A673 (cell line): Measurements from ENCODE around the gene SGCA. TPM values are rescaled to one million over a fixed set of nuclear protein-coding genes. Genes with fewer than 3 reads are reported as not detected.

Experiments
- BruUV-seq: library from RNA; stranded (reverse); fragments of 400-500 nt; replicated peaks from 2 replicates; lab custom pipeline; 2021; lab: Mats Ljungman, UMichigan
- CTCF ChIA-PET: fragments of 300-600 bp; sonication (Branson Sonifier 250); formaldehyde crosslinking; loops from one replicate; lab custom pipeline; 2022; ENCODE audit warnings: antibody characterized with exemption; lab: Charles Lee
- POLR2A ChIA-PET: fragments of 300-600 bp; sonication (Branson Sonifier 250); formaldehyde crosslinking; loops from one replicate; lab custom pipeline; 2022; ENCODE audit warnings: antibody characterized with exemption; ENCODE audit not compliant: low non-redundant PET; lab: Charles Lee
- DNase-seq: peaks from one replicate; pipeline ENCODE4 v3.0.0-alpha.2; 2015; ENCODE audit warnings: low spot score
- H3K27ac ChIP-seq: fragments of 200-600 bp; sonication (generic); 2 replicates; pipeline ENCODE4 v1.5.1; 2016; ENCODE audit warnings: mixed run types, low read depth, mild to moderate bottlenecking, mixed read lengths, antibody characterized with exemption, low read length; ENCODE audit not compliant: poor library complexity, severe bottlenecking
- H3K27me3 ChIP-seq: fragments of 200-600 bp; sonication (generic); replicated peaks from 2 replicates; pipeline ENCODE4 v1.6.1; 2017; ENCODE audit warnings: mixed run types, low read depth, mild to moderate bottlenecking, mixed read lengths, antibody characterized with exemption, low read length; ENCODE audit not compliant: insufficient read depth, poor library complexity
- H3K36me3 ChIP-seq: fragments of 200-600 bp; sonication (generic); 2 replicates; pipeline ENCODE4 v1.6.1; 2016; ENCODE audit warnings: mixed run types, mild to moderate bottlenecking, mixed read lengths, antibody characterized with exemption, low read length; ENCODE audit not compliant: insufficient read depth, poor library complexity, severe bottlenecking
- H3K4me1 ChIP-seq: fragments of 200-600 bp; sonication (generic); 2 replicates; pipeline ENCODE4 v1.6.1; 2017; ENCODE audit warnings: mixed run types, mild to moderate bottlenecking, mixed read lengths, antibody characterized with exemption, low read length; ENCODE audit not compliant: insufficient read depth, poor library complexity, severe bottlenecking
- H3K4me3 ChIP-seq: fragments of 200-600 bp; sonication (generic); 2 replicates; pipeline ENCODE4 v1.5.1; 2016; ENCODE audit warnings: low read depth, mixed run types, mild to moderate bottlenecking, mixed read lengths, low read length; ENCODE audit not compliant: poor library complexity, severe bottlenecking
- H3K9me3 ChIP-seq: fragments of 200-600 bp; sonication (generic); 2 replicates; pipeline ENCODE4 v1.6.1; 2016; ENCODE audit warnings: mixed run types, low read depth, mild to moderate bottlenecking, mixed read lengths, antibody characterized with exemption, low read length; ENCODE audit not compliant: poor library complexity, severe bottlenecking
- EZH2 ChIP-seq: fragments of 200-600 bp; sonication (generic); IDR thresholded peaks from 2 replicates; pipeline ENCODE4 v1.6.1; 2017; ENCODE audit warnings: borderline replicate concordance, low read depth, mild to moderate bottlenecking, mixed read lengths, antibody characterized with exemption, low read length; ENCODE audit not compliant: poor library complexity, severe bottlenecking
- intact Hi-C: fragments of 100-400 bp; cut with micrococcal nuclease; formaldehyde crosslinking; loops from one replicate; pipeline ENCODE4 v1.10.0; 2022; ENCODE audit not compliant: unreplicated experiment
- total RNA-seq: library from RNA; stranded (reverse); gene quantifications from 2 replicates; pipeline ENCODE4 v1.2.3, GENCODE V29; 2021
- TF ChIP-seq, protein P1 (sequence below): fragments of 300-800, 200-600 bp; sonication (generic); conservative IDR thresholded peaks from 2 replicates; pipeline ENCODE4 v1.5.1; 2017; ENCODE audit warnings: low read depth, mild to moderate bottlenecking, antibody characterized with exemption, low read length, moderate library complexity, mixed read lengths

Gene SGCA
- total RNA-seq, 1 experiment from 2014 or later = not detected

- no TSS peak for BruUV-seq
- Histone ChIP-seq H3K36me3 (no peaks in the 10 kb centered on the region), H3K4me3 (no peak overlapping the region), H3K9me3 (no peaks in the 10 kb centered on the region), H3K4me1 (peaks cover 23% of the 10 kb centered on the region), H3K27me3 (no peaks in the 10 kb centered on the region), H3K27ac (no peak overlapping the region)
- DNase-seq = no peak
- intact Hi-C loops = no loop called here
- ChIA-PET POLR2A (interaction anchor here (0.7 kb wide), 1 partner anchor 15 kb away, joined by 3 read pairs; no protein-coding TSS in a partner anchor), CTCF (interaction anchor here (3.7 kb wide), 1 partner anchor 11 kb away, joined by 25 read pairs; the partner anchor contains the start of gene COL1A1)
- TF ChIP-seq, protein P1, sequence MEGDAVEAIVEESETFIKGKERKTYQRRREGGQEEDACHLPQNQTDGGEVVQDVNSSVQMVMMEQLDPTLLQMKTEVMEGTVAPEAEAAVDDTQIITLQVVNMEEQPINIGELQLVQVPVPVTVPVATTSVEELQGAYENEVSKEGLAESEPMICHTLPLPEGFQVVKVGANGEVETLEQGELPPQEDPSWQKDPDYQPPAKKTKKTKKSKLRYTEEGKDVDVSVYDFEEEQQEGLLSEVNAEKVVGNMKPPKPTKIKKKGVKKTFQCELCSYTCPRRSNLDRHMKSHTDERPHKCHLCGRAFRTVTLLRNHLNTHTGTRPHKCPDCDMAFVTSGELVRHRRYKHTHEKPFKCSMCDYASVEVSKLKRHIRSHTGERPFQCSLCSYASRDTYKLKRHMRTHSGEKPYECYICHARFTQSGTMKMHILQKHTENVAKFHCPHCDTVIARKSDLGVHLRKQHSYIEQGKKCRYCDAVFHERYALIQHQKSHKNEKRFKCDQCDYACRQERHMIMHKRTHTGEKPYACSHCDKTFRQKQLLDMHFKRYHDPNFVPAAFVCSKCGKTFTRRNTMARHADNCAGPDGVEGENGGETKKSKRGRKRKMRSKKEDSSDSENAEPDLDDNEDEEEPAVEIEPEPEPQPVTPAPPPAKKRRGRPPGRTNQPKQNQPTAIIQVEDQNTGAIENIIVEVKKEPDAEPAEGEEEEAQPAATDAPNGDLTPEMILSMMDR = no peak
- TF ChIP-seq EZH2 = no peak
Observed at GRCh38 chr17:50211249-50212120, 45.7 kb downstream of the SGCA start.

DNA sequence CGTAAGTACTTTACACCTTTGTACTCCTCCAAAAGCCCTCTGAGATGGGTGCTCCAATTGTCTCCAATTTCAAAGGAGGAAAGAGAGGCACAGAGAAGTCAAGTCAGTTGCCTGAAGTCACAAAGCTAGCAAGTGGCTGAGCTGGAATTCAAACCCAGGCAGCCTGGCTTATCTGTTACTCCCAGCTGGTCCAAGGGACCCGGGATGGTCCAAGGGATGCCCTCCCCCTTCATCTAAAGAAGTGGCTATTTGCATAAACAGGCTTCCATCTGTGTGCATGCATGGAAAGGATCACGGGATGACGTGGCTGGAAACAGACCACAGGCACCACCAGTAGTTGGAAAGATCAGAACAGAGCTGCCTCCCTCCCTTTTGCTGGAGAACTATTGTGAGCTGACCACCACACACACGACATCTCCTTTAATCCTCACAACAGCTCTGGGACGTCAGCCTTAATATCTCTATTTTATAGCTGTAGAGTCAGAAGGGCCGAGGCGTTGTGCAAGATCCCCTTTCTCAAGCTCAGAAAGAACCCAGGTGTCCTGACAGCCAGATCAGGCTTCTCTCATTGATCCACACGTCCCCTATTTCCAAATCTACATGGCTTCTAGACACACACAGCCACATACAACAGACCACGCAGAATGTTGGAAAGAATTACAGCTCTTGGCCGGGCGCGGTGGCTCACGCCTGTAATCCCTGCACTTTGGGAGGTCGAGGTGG, 46.5 kb downstream of the SGCA start:
- POLR2A ChIA-PET = interaction anchor here (0.7 kb wide), 1 partner anchor 15 kb away, joined by 3 read pairs; no protein-coding TSS in a partner anchor
- Histone ChIP-seq H3K36me3 (no peaks in the 10 kb centered on the region), H3K4me1 (peaks cover 23% of the 10 kb centered on the region), H3K4me3 (no peak overlapping the region), H3K9me3 (no peaks in the 10 kb centered on the region), H3K27me3 (no peaks in the 10 kb centered on the region), H3K27ac (no peak overlapping the region)
- TF ChIP-seq EZH2 = no peak
- TF ChIP-seq, protein P1 = no peak
- intact Hi-C loops = no loop called here
- no TSS peak for BruUV-seq
- CTCF ChIA-PET = interaction anchor here (1.0 to 3.7 kb wide), 2 partner anchors 12 to 56 kb away, joined by 3 to 25 read pairs; partner anchors contain the start of gene COL1A1
- DNase-seq = no peak
